ENCODE data around the gene MRM3.
"Not testable (repeated sequence)": the region's sequence is repeated elsewhere in the genome, so short reads cannot be mapped to it uniquely, and the experiment has no call there.

The MRM3 gene

GRCh38 chr17:797236-797840, 15.2 kb downstream of the MRM3 start:
- no peak for TF ChIP-seq ZNF274 (IDR thresholded peaks at IDR 0.05; ENCODE audit: low read depth, low read length)
- H3K4me3 ChIP-seq (ENCODE audit: low read length), result no peak overlapping the region

- no peak overlapping the region for H3K4me3 ChIP-seq (ENCODE audit: low read length)
- no peak for TF ChIP-seq ZNF274 (IDR thresholded peaks at IDR 0.05; ENCODE audit: low read depth, low read length)
These were observed 16.1 kb downstream of the MRM3 start for GRCh38 chr17:798246-798645.

GRCh38 chr17:799261-799660, 17.1 kb downstream of the MRM3 start:
- H3K4me3 ChIP-seq (ENCODE audit: low read length), result no peak overlapping the region
- no peak for TF ChIP-seq ZNF274 (IDR thresholded peaks at IDR 0.05; ENCODE audit: low read depth, low read length)

GRCh38 chr17:800446-801242, 18.5 kb downstream of the MRM3 start:
- no peak for TF ChIP-seq ZNF274 (IDR thresholded peaks at IDR 0.05; ENCODE audit: low read depth, low read length)
- H3K4me3 ChIP-seq (ENCODE audit: low read length), result no peak overlapping the region

GRCh38 chr17:801660-802059, 19.5 kb downstream of the MRM3 start:
- H3K4me3 ChIP-seq (ENCODE audit: low read length), result no peak overlapping the region
- TF ChIP-seq ZNF274 (IDR thresholded peaks at IDR 0.05; ENCODE audit: low read depth, low read length), result no peak

GRCh38 chr17:802481-802880, 20.3 kb downstream of the MRM3 start:
- no peak overlapping the region for H3K4me3 ChIP-seq (ENCODE audit: low read length)
- TF ChIP-seq ZNF274 (IDR thresholded peaks at IDR 0.05; ENCODE audit: low read depth, low read length), result no peak

GRCh38 chr17:802901-803881, 21.0 kb downstream of the MRM3 start:
- no peak overlapping the region for H3K4me3 ChIP-seq (ENCODE audit: low read length)
- TF ChIP-seq ZNF274 (IDR thresholded peaks at IDR 0.05; ENCODE audit: low read depth, low read length), result no peak

- TF ChIP-seq ZNF274 (IDR thresholded peaks at IDR 0.05; ENCODE audit: low read depth, low read length), result no peak
- no peak overlapping the region for H3K4me3 ChIP-seq (ENCODE audit: low read length)
These were observed 22.6 kb downstream of the MRM3 start for GRCh38 chr17:804541-805435.

- not testable (repeated sequence) for H3K4me3 ChIP-seq (ENCODE audit: low read length)
These were observed 23.7 kb downstream of the MRM3 start for GRCh38 chr17:805886-806285.

- no peak overlapping the region for H3K4me3 ChIP-seq (ENCODE audit: low read length)
- TF ChIP-seq ZNF274 (IDR thresholded peaks at IDR 0.05; ENCODE audit: low read depth, low read length), result no peak
These were observed 24.2 kb downstream of the MRM3 start for GRCh38 chr17:806346-806745.

- no peak for TF ChIP-seq ZNF274 (IDR thresholded peaks at IDR 0.05; ENCODE audit: low read depth, low read length)
- H3K4me3 ChIP-seq (ENCODE audit: low read length), result no peak overlapping the region
These were observed 24.8 kb downstream of the MRM3 start for GRCh38 chr17:806781-807522.

- no peak for TF ChIP-seq ZNF274 (IDR thresholded peaks at IDR 0.05; ENCODE audit: low read depth, low read length)
- H3K4me3 ChIP-seq (ENCODE audit: low read length), result no peak overlapping the region
These were observed 25.6 kb downstream of the MRM3 start for GRCh38 chr17:807523-808294.

Measured in GM08714 (cell line).